ENCODE results near the gene JDP2. TPM values are rescaled to one million over a fixed set of nuclear protein-coding genes. Genes with fewer than 3 reads are reported as not detected.
A peak's percentile ranks its signal among the peaks of the same experiment; 100 is the strongest.

The JDP2 gene
- total RNA-seq, 2 experiments from 2014 or later: 1.3 to 1.4 TPM

GRCh38 chr14:75435473-75435872, 7.7 kb downstream of the JDP2 start:
- intact Hi-C loops (cut with micrococcal nuclease): no loop called here
- no peaks in the 10 kb centered on the region for H3K36me3 Mint-ChIP-seq (ENCODE audit: low read depth)
- CTCF ChIA-PET: interaction anchor here (1.1 kb wide), 1 partner anchor 12 kb away, joined by 3 read pairs; no protein-coding TSS in a partner anchor
- POLR2A ChIA-PET: no interaction called here
- DNase-seq (peak; percentile 15), ATAC-seq (peak; percentile 75)
- H3K4me3 Mint-ChIP-seq: no peak overlapping the region
- H3K4me1 Mint-ChIP-seq (ENCODE audit: low read depth): peaks cover 11% of the 10 kb centered on the region
- peak overlapping the region; percentile 25 for H3K27ac Mint-ChIP-seq
- H3K27me3 Mint-ChIP-seq: no peaks in the 10 kb centered on the region
- H3K9me3 Mint-ChIP-seq: no peaks in the 10 kb centered on the region
- no peak for TF ChIP-seq CTCF (IDR thresholded peaks at IDR 0.05)

- Mint-ChIP-seq H3K36me3 (ENCODE audit: low read depth) (no peaks in the 10 kb centered on the region), H3K4me3 (no peak overlapping the region), H3K27ac (no peak overlapping the region), H3K9me3 (no peaks in the 10 kb centered on the region), H3K4me1 (ENCODE audit: low read depth) (peaks cover 11% of the 10 kb centered on the region), H3K27me3 (no peaks in the 10 kb centered on the region)
- ChIA-PET POLR2A (no interaction called here), CTCF (interaction anchor here (0.8 kb wide), 1 partner anchor 12 kb away, joined by 3 read pairs; no protein-coding TSS in a partner anchor)
- no peak for TF ChIP-seq CTCF (IDR thresholded peaks at IDR 0.05)
- DNase-seq (no peak), ATAC-seq (no peak)
- intact Hi-C loops (cut with micrococcal nuclease): no loop called here
Observed at GRCh38 chr14:75437201-75438143, 9.7 kb downstream of the JDP2 start.

GRCh38 chr14:75438486-75439080, 10.8 kb downstream of the JDP2 start:
- ATAC-seq (no peak), DNase-seq (no peak)
- no peak for TF ChIP-seq CTCF (IDR thresholded peaks at IDR 0.05)
- H3K9me3 Mint-ChIP-seq: no peaks in the 10 kb centered on the region
- no peaks in the 10 kb centered on the region for H3K27me3 Mint-ChIP-seq
- H3K36me3 Mint-ChIP-seq (ENCODE audit: low read depth): no peaks in the 10 kb centered on the region
- ChIA-PET CTCF (interaction anchor here (1.0 kb wide), 1 partner anchor 9 kb away, joined by 4 read pairs; no protein-coding TSS in a partner anchor), POLR2A (no interaction called here)
- no peak overlapping the region for H3K27ac Mint-ChIP-seq
- peaks cover 11% of the 10 kb centered on the region for H3K4me1 Mint-ChIP-seq (ENCODE audit: low read depth)
- H3K4me3 Mint-ChIP-seq: no peak overlapping the region
- intact Hi-C loops (cut with micrococcal nuclease): no loop called here

DNA sequence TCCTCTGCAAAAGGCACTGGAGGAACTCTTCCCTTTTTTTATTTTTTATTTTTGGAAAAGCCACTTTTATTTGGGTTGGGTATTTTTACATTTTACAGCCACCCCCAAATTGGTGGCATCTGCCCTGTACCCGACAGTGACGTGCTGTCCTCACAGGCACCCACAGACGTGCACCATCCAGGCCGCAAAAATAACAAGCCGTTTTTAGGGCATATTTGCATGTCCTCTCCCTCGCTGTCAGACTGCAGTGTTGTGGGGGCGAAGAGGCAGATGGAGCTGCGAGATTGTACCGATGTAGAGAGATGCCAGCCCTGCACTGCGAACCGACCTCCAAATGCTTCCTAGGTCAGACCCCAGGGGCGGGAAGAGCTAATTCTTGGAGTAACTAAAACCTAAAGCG, 12.2 kb downstream of the JDP2 start:
- Mint-ChIP-seq H3K36me3 (ENCODE audit: low read depth) (no peaks in the 10 kb centered on the region), H3K4me1 (ENCODE audit: low read depth) (peaks cover 11% of the 10 kb centered on the region), H3K27ac (no peak overlapping the region), H3K4me3 (no peak overlapping the region), H3K9me3 (no peaks in the 10 kb centered on the region), H3K27me3 (no peaks in the 10 kb centered on the region)
- POLR2A ChIA-PET: no interaction called here
- intact Hi-C loops (cut with micrococcal nuclease): no loop called here
- CTCF ChIA-PET: no interaction called here
- no peak for TF ChIP-seq CTCF (IDR thresholded peaks at IDR 0.05)
- no peak for ATAC-seq
- DNase-seq: no peak
